ENCODE results near the gene CDK14. TPM values are rescaled to one million over a fixed set of nuclear protein-coding genes. Genes with fewer than 3 reads are reported as not detected.

CDK14 gene
- 4.0 TPM for total RNA-seq
- polyA plus RNA-seq, result 1 to 10 TPM in 3 of 4 donors, under 1 TPM in 1; 0.58 to 3.9 (median 1.9) TPM

DNA sequence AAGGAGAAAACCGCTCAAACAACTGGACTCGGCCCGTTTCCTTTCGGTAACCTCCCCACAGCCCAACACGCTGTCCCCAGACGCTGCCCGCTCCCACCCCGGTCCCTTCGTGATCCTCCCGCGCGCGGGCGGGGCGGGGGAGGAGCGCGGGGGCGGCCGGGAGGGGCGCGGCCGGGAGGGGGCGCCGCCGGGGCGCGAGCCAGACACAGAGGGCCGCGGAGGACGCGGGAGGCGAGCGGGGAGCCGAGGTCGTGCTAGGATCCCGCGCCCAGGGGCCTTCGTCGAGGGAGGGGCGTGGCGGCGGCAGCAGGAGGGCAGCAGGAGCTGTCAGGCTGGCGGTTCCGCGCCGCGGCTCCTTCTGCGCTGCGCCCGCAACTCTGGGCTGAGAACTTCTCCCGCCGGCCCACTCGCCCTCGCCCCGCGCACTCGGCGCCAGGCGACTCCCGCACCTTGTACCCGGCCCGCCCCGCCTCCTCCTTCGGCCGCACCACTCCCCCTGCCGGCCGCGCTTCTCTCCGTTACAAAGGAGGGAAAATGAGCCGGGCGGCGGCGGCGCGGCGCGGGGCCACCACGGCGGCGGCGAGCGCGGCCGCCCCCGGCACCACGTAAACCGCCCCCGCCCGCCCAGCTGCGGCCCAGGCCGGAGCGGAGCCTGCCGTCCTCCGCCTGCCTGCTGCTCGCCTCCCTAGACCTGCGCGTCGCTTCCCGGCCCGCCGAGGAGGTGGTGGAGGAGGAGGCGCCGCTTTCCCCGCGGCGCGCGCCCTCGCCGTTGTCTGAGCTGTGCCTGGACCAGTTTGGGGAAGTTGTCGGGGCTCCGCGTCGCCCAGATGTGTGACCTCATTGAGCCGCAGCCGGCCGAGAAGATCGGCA, at the start of gene CDK14:
Gene CDK14, plus strand, starts transcription at position 521 of the 870 bp plus-strand sequence. Its CDS starts 307 bp downstream, at position 828.
- Histone ChIP-seq H3K27ac (ENCODE audit: insufficient read depth, low read length, poor library complexity, severe bottlenecking) (no peak within 1 kb of the TSS), H3K36me3 (ENCODE audit: control insufficient read depth, insufficient read depth, low read length) (no peaks in the 10 kb centered on the region), H3K27me3 (ENCODE audit: control insufficient read depth, insufficient read depth, low read length) (peaks cover 14% of the 10 kb centered on the region), H3K9me3 (ENCODE audit: control insufficient read depth in 2 of 2, low read length in 2 of 2) (no peaks in the 10 kb centered on the region), H3K4me3 (ENCODE audit: low read depth, low read length) (peak within 1 kb of the TSS; percentile 39), H3K4me1 (ENCODE audit: control insufficient read depth, insufficient read depth, low read length, poor library complexity, severe bottlenecking) (no peaks in the 10 kb centered on the region)
- H3K4me3 Mint-ChIP-seq, result peak within 1 kb of the TSS; percentile 73 to 84 (median 80)
- peaks cover 0 to 2% (median 0%) of the 10 kb centered on the region in 7 donors for H3K9me3 Mint-ChIP-seq
- DNase-seq, result peak in 2 of 3 donors; percentile 21 to 29
- peaks cover 28% of the 10 kb centered on the region for H3K27me3 Mint-ChIP-seq
- H3K36me3 Mint-ChIP-seq, result no peaks in the 10 kb centered on the region
- H3K27ac Mint-ChIP-seq, result no peak within 1 kb of the TSS
- ATAC-seq (ENCODE audit: low read depth in 2 of 2), result peak; percentile 40 to 43
- peaks cover 0 to 28% (median 12%) of the 10 kb centered on the region in 4 donors for H3K4me1 Mint-ChIP-seq

DNA sequence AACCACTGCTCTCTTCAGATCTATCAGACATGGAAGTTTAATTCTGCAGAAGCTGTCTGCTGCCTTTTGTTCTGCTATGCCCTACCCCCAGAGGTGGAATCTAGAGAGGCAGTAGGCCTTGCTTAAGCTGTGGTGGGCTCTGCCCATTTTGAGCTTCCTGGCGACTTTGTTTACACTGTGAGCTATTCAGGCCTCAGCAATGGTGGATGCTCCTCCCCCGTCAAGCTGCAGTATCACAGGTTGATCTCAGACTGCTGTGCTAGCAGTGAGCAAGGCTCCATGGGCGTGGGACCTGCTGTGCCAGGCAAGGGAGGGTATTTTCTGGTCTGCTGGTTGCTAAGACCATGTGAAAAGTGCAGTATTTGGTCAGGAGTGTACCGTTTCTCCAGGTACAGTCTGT, 45.1 kb upstream of the CDK14 start:
- no peak overlapping the region for H3K4me3 Mint-ChIP-seq
- Histone ChIP-seq H3K27me3 (ENCODE audit: control insufficient read depth, insufficient read depth, low read length) (no peaks in the 10 kb centered on the region), H3K4me1 (ENCODE audit: control insufficient read depth, insufficient read depth, low read length, poor library complexity, severe bottlenecking) (no peaks in the 10 kb centered on the region), H3K9me3 (ENCODE audit: control insufficient read depth in 2 of 2, low read length in 2 of 2) (no peaks in the 10 kb centered on the region), H3K36me3 (ENCODE audit: control insufficient read depth, insufficient read depth, low read length) (no peaks in the 10 kb centered on the region), H3K27ac (ENCODE audit: insufficient read depth, low read length, poor library complexity, severe bottlenecking) (no peak overlapping the region), H3K4me3 (ENCODE audit: low read depth, low read length) (no peak overlapping the region)
- no peaks in the 10 kb centered on the region for H3K36me3 Mint-ChIP-seq
- no peaks in the 10 kb centered on the region for H3K27me3 Mint-ChIP-seq
- no peak for ATAC-seq (ENCODE audit: low read depth in 2 of 2)
- DNase-seq, result no peak
- no peaks in the 10 kb centered on the region for H3K4me1 Mint-ChIP-seq
- no peak overlapping the region for H3K27ac Mint-ChIP-seq
- peaks cover 0 to 4% (median 0%) of the 10 kb centered on the region in 7 donors for H3K9me3 Mint-ChIP-seq

DNA sequence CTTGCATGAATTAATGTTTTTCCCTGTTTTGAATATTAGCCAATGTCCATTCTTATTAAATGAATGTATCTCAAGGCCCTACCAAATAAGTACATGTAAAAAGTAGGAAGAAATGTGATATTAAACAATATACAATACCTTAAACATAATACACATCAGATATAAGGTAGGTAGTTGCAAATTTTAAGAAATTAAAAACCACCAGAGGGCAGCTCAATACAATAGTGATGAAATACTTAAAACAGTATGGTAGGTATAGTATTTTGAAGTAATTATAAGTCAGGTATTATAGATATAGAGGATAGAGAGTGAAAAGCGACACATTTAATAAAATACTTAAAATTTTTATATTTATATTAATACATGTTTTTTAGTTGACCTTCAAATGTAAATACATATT, 43.6 kb upstream of the CDK14 start:
- ATAC-seq (ENCODE audit: low read depth in 2 of 2), result no peak
- DNase-seq, result no peak
- H3K4me3 Mint-ChIP-seq, result no peak overlapping the region
- peaks cover 4% of the 10 kb centered on the region for H3K27me3 Mint-ChIP-seq
- no peak overlapping the region for H3K27ac Mint-ChIP-seq
- no peaks in the 10 kb centered on the region for H3K36me3 ChIP-seq (ENCODE audit: control insufficient read depth, insufficient read depth, low read length)
- H3K4me1 ChIP-seq (ENCODE audit: control insufficient read depth, insufficient read depth, low read length, poor library complexity, severe bottlenecking), result no peaks in the 10 kb centered on the region
- no peak overlapping the region for H3K4me3 ChIP-seq (ENCODE audit: low read depth, low read length)
- no peaks in the 10 kb centered on the region for H3K27me3 ChIP-seq (ENCODE audit: control insufficient read depth, insufficient read depth, low read length)
- no peaks in the 10 kb centered on the region for H3K9me3 ChIP-seq (ENCODE audit: control insufficient read depth in 2 of 2, low read length in 2 of 2)
- H3K4me1 Mint-ChIP-seq, result no peaks in the 10 kb centered on the region
- no peak overlapping the region for H3K27ac ChIP-seq (ENCODE audit: insufficient read depth, low read length, poor library complexity, severe bottlenecking)
- H3K36me3 Mint-ChIP-seq, result no peaks in the 10 kb centered on the region
- H3K9me3 Mint-ChIP-seq, result peaks cover 0 to 6% (median 0%) of the 10 kb centered on the region in 7 donors

DNA sequence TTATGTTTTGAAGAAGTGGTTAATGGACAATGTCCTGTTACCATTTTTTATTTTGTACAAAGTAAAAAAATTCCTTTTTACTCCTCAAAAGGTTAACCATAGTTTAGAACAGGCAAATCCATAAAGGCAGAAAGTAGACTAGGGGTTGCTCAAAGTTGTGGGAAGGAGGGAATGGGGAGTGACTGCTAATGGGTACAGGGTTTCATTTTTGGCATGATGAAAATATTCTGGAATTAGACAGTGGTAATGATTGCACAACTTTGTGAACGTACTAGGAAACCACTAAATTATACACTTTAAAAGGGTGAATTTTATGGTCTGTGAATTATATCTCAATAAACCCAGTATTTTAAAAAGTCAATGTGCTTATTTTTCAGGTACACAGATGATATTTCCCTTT, 35.4 kb upstream of the CDK14 start:
- H3K27me3 ChIP-seq (ENCODE audit: control insufficient read depth, insufficient read depth, low read length), result no peaks in the 10 kb centered on the region
- H3K4me3 ChIP-seq (ENCODE audit: low read depth, low read length), result no peak overlapping the region
- no peak overlapping the region for H3K27ac Mint-ChIP-seq
- H3K27me3 Mint-ChIP-seq, result peaks cover 4% of the 10 kb centered on the region
- H3K4me1 ChIP-seq (ENCODE audit: control insufficient read depth, insufficient read depth, low read length, poor library complexity, severe bottlenecking), result no peaks in the 10 kb centered on the region
- ATAC-seq (ENCODE audit: low read depth in 2 of 2), result no peak
- H3K4me1 Mint-ChIP-seq, result no peaks in the 10 kb centered on the region
- DNase-seq, result no peak
- no peaks in the 10 kb centered on the region for H3K9me3 ChIP-seq (ENCODE audit: control insufficient read depth in 2 of 2, low read length in 2 of 2)
- H3K9me3 Mint-ChIP-seq, result peaks cover 0 to 3% (median 0%) of the 10 kb centered on the region in 7 donors
- no peak overlapping the region for H3K4me3 Mint-ChIP-seq
- no peak overlapping the region for H3K27ac ChIP-seq (ENCODE audit: insufficient read depth, low read length, poor library complexity, severe bottlenecking)
- H3K36me3 ChIP-seq (ENCODE audit: control insufficient read depth, insufficient read depth, low read length), result no peaks in the 10 kb centered on the region
- no peaks in the 10 kb centered on the region for H3K36me3 Mint-ChIP-seq

DNA sequence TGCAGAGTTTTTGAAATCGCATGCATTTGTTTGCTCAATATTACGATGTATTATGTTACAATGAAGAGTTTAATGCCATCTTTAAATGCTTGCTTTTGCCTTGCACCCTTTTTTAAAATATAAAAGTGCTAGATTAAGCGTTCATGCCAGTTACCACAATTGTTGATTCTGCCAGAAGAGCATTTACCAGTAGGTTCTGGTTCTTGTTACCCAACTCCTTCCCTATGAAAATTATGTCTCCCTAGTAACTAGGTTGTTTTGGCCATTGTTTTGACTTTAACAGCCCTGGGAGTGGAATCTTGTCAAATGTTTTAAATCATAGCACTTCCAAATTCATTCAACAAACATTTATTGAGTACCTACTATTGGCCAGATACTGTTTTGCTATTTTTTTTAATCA, 32.8 kb upstream of the CDK14 start:
- Mint-ChIP-seq H3K4me1 (no peaks in the 10 kb centered on the region), H3K36me3 (no peaks in the 10 kb centered on the region), H3K27ac (no peak overlapping the region), H3K4me3 (no peak overlapping the region), H3K27me3 (no peaks in the 10 kb centered on the region), H3K9me3 (peaks cover 0 to 7% (median 0%) of the 10 kb centered on the region in 7 donors)
- H3K9me3 ChIP-seq (ENCODE audit: control insufficient read depth in 2 of 2, low read length in 2 of 2), result no peaks in the 10 kb centered on the region
- H3K4me1 ChIP-seq (ENCODE audit: control insufficient read depth, insufficient read depth, low read length, poor library complexity, severe bottlenecking), result no peaks in the 10 kb centered on the region
- H3K27me3 ChIP-seq (ENCODE audit: control insufficient read depth, insufficient read depth, low read length), result no peaks in the 10 kb centered on the region
- H3K27ac ChIP-seq (ENCODE audit: insufficient read depth, low read length, poor library complexity, severe bottlenecking), result no peak overlapping the region
- no peaks in the 10 kb centered on the region for H3K36me3 ChIP-seq (ENCODE audit: control insufficient read depth, insufficient read depth, low read length)
- no peak overlapping the region for H3K4me3 ChIP-seq (ENCODE audit: low read depth, low read length)
- DNase-seq (no peak), ATAC-seq (ENCODE audit: low read depth in 2 of 2) (no peak)

DNA sequence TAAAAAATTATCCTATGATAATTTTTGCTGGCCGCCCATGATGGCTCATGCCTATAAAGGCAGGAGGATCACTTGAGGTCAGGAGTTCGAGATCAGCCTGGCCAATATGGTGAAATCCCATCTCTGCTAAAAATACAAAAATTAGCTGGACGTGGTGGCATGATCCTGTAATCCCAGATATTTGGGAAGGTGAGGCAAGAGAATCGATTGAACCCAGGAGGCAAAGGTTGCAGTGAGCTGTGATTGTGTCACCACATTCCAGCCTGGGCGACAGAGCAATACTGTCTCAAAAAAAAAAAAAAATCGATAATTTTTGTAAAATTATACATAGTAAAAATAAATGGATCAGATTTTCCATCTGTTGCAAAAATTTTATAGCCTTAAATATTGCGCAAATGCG, 31.7 kb upstream of the CDK14 start:
- no peak for ATAC-seq (ENCODE audit: low read depth in 2 of 2)
- Mint-ChIP-seq H3K27ac (no peak overlapping the region), H3K4me3 (no peak overlapping the region), H3K27me3 (no peaks in the 10 kb centered on the region), H3K9me3 (peaks cover 0 to 7% (median 0%) of the 10 kb centered on the region in 7 donors), H3K36me3 (no peaks in the 10 kb centered on the region), H3K4me1 (no peaks in the 10 kb centered on the region)
- Histone ChIP-seq H3K9me3 (ENCODE audit: control insufficient read depth in 2 of 2, low read length in 2 of 2) (no peaks in the 10 kb centered on the region), H3K27ac (ENCODE audit: insufficient read depth, low read length, poor library complexity, severe bottlenecking) (no peak overlapping the region), H3K4me3 (ENCODE audit: low read depth, low read length) (no peak overlapping the region), H3K27me3 (ENCODE audit: control insufficient read depth, insufficient read depth, low read length) (no peaks in the 10 kb centered on the region), H3K4me1 (ENCODE audit: control insufficient read depth, insufficient read depth, low read length, poor library complexity, severe bottlenecking) (no peaks in the 10 kb centered on the region), H3K36me3 (ENCODE audit: control insufficient read depth, insufficient read depth, low read length) (no peaks in the 10 kb centered on the region)
- DNase-seq, result no peak

DNA sequence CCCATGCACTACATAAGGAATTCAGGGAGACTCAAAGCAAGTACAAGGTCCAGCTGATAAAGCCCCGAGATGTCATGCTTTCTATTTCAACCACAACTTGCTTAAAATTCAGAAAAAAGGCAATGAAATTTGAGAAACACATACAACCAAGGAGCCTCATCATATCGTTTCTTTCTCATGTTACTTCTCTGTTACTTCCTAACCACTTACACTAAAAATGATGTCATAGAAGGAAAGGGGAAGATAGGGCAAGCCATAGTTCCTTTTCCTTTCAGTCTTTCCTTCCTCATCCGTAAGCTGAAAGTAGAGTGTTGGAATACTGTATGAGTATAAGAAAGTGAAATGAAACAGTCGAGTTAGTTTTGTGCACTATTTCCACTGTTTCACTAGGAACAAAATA, 27.9 kb upstream of the CDK14 start:
- no peak overlapping the region for H3K27ac Mint-ChIP-seq
- Histone ChIP-seq H3K36me3 (ENCODE audit: control insufficient read depth, insufficient read depth, low read length) (no peaks in the 10 kb centered on the region), H3K4me3 (ENCODE audit: low read depth, low read length) (no peak overlapping the region), H3K27ac (ENCODE audit: insufficient read depth, low read length, poor library complexity, severe bottlenecking) (no peak overlapping the region), H3K4me1 (ENCODE audit: control insufficient read depth, insufficient read depth, low read length, poor library complexity, severe bottlenecking) (no peaks in the 10 kb centered on the region), H3K9me3 (ENCODE audit: control insufficient read depth in 2 of 2, low read length in 2 of 2) (no peaks in the 10 kb centered on the region), H3K27me3 (ENCODE audit: control insufficient read depth, insufficient read depth, low read length) (no peaks in the 10 kb centered on the region)
- H3K36me3 Mint-ChIP-seq, result no peaks in the 10 kb centered on the region
- no peaks in the 10 kb centered on the region for H3K27me3 Mint-ChIP-seq
- ATAC-seq (ENCODE audit: low read depth in 2 of 2) (no peak), DNase-seq (no peak)
- no peaks in the 10 kb centered on the region for H3K4me1 Mint-ChIP-seq
- no peak overlapping the region for H3K4me3 Mint-ChIP-seq
- H3K9me3 Mint-ChIP-seq, result peaks cover 0 to 7% (median 2%) of the 10 kb centered on the region in 7 donors

DNA sequence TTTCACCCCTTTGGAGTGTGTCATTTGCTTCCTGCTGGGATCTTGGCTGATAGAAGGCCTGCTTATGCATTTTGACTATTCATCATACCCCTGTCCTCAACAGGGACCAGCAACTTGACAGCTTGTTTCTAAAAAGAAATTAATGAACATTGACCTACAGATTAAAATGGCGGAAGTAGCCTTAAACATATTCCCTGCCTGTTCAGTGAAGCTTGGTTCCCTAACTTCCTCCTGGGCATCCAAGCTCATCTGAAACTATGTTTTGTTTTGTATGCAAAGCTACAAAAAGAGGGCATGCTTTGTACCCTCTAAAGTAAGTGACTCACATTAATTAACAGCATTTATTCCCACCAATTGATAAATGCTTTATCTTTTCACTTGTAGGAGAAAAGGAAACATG, 26.8 kb upstream of the CDK14 start:
- Histone ChIP-seq H3K9me3 (ENCODE audit: control insufficient read depth in 2 of 2, low read length in 2 of 2) (no peaks in the 10 kb centered on the region), H3K36me3 (ENCODE audit: control insufficient read depth, insufficient read depth, low read length) (no peaks in the 10 kb centered on the region), H3K4me1 (ENCODE audit: control insufficient read depth, insufficient read depth, low read length, poor library complexity, severe bottlenecking) (no peaks in the 10 kb centered on the region), H3K27ac (ENCODE audit: insufficient read depth, low read length, poor library complexity, severe bottlenecking) (no peak overlapping the region), H3K27me3 (ENCODE audit: control insufficient read depth, insufficient read depth, low read length) (no peaks in the 10 kb centered on the region), H3K4me3 (ENCODE audit: low read depth, low read length) (no peak overlapping the region)
- H3K36me3 Mint-ChIP-seq, result no peaks in the 10 kb centered on the region
- H3K27me3 Mint-ChIP-seq, result no peaks in the 10 kb centered on the region
- H3K4me1 Mint-ChIP-seq, result no peaks in the 10 kb centered on the region
- no peak overlapping the region for H3K4me3 Mint-ChIP-seq
- ATAC-seq (ENCODE audit: low read depth in 2 of 2), result no peak
- peaks cover 0 to 7% (median 2%) of the 10 kb centered on the region in 7 donors for H3K9me3 Mint-ChIP-seq
- no peak for DNase-seq
- no peak overlapping the region for H3K27ac Mint-ChIP-seq
